Colonic mucosa (tissue), 4 donors: ENCODE data around the gene KLHL40. TPM values are rescaled to one million over a fixed set of nuclear protein-coding genes. Genes with fewer than 3 reads are reported as not detected.

Source experiments
- DNase-seq: peaks from one replicate; pipeline ENCODE4 v3.0.0-alpha.2; 2020
- H3K27ac ChIP-seq: fragments of 200-600 bp; one replicate; pipeline ENCODE4 v1.8.0; 2021
- H3K27me3 ChIP-seq: fragments of 200-600 bp; one replicate; pipeline ENCODE4 v1.8.0; 2021
- H3K36me3 ChIP-seq: fragments of 200-600 bp; one replicate; pipeline ENCODE4 v1.8.0; 2021
- H3K4me1 ChIP-seq: fragments of 200-600 bp; one replicate; pipeline ENCODE4 v1.8.0; 2021; ENCODE audit warnings: mild to moderate bottlenecking
- H3K4me3 ChIP-seq: fragments of 200-600 bp; one replicate; pipeline ENCODE4 v1.8.0; 2021
- H3K9ac ChIP-seq, 2 donors: one replicate each; pipeline ENCODE4 v1.7.0; 2013; ENCODE audit warnings: control low read depth in 2 of 2, low read depth in 2 of 2, low read length in 2 of 2
- H3K9me3 ChIP-seq: fragments of 200-600 bp; one replicate; pipeline ENCODE4 v1.8.0; 2021
- CTCF ChIP-seq: fragments of 200-600 bp; IDR thresholded peaks from one replicate; pipeline ENCODE4 v1.8.0; 2022; ENCODE audit warnings: antibody characterized with exemption, mild to moderate bottlenecking
- intact Hi-C: fragments of 100-400 bp; cut with DNase I; formaldehyde crosslinking; loops from one replicate; pipeline ENCODE4 v1.14.1; 2022
- total RNA-seq, 2 donors: library from RNA; stranded (reverse); fragmentation: NEBNext Ultra II Directional in 1 of 2; extraction: Animal tissue kit (Norgen Biotek cat#: 25700) in 1 of 2; gene quantifications; one replicate each; pipeline ENCODE4 v1.2.1, GENCODE V29; 2021
- donor health status: healthy.
- donor health status: DM: no; HTN: no; CAD: no.
- donor health status: DM: no; HTN: no; CAD: no.

The KLHL40 gene
- total RNA-seq, 2 donors from 2014 or later = not detected

DNA sequence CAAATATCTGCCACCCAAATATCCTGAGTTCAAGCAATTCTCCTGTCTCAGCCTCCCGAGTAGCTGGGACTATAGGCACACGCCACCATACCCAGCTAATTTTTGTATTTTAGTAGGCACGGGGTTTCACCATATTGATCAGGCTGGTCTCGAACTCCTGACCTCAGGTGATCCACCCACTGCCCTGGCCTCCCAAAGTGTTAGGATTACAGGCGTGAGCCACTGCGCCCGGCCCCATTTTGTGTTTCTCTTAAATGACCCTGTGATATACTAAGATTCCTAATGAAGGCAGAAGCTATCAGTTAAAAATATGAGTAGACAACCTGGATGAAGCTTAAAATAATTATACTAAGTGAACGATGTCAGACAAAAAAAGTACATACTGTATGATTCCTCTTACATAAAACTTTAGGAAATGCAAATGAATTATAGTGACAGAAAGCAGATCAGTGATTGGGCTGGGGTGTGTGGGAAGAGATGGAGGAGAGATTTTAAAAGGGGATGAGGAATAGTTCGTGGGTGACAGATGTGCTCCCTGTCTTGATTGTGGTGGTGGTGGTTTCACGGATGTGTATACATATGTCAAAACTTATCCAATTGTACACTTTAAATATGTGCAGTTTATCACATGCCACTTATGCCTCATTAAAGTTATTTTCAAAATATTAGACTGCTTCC lies 3.8 kb upstream of the KLHL40 start:
- no peak for DNase-seq
- intact Hi-C loops = no loop called here

DNA sequence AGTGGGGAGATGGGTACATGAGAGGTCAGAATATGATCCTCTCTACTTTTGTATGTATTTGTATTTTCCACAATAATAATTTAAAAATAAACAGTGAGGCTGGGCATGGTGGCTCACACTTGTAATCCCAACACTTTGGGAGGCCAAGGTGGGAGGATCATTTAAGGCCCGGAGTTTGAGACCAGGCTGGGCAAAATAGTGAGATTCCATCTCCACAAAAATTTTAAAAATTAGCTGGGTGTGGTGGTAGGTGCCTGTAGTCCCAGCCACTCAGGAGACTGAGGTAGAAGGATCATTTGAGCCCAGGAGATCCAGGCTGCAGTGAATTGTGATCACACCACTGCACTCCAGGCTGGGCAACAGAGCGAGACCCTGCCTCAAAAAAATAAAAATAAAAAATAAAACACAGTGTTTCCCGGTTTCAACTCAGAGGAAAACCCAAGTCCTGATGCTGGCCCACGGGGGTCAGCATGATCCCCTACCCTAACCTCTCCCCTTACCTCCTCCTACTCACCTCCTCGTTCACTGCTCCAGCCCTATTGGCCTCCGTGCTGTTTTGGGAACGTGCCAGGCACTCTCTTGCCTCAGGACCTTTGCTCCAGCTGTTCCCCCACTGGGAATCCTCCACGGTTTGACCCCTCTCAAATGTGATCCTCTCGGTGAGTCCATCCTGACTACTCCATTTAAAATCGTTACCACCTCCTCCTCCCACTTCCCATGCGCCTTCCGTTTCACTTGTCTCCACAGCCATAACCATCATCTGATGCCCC lies 2.9 kb upstream of the KLHL40 start:
- intact Hi-C loops = no loop called here
- H3K9ac ChIP-seq = no peak overlapping the region
- H3K4me3 ChIP-seq = no peak overlapping the region
- no peaks in the 10 kb centered on the region for H3K27me3 ChIP-seq
- no peaks in the 10 kb centered on the region for H3K9me3 ChIP-seq
- TF ChIP-seq CTCF = no peak
- no peak overlapping the region for H3K27ac ChIP-seq
- H3K4me1 ChIP-seq = no peaks in the 10 kb centered on the region
- no peaks in the 10 kb centered on the region for H3K36me3 ChIP-seq
- no peak for DNase-seq

More for the DNA sequence above, 3.8 kb upstream of the KLHL40 start:
- Histone ChIP-seq H3K9me3 (no peaks in the 10 kb centered on the region), H3K9ac (no peak overlapping the region), H3K4me1 (no peaks in the 10 kb centered on the region), H3K4me3 (no peak overlapping the region), H3K27ac (no peak overlapping the region), H3K36me3 (no peaks in the 10 kb centered on the region), H3K27me3 (no peaks in the 10 kb centered on the region)
- no peak for TF ChIP-seq CTCF

DNA sequence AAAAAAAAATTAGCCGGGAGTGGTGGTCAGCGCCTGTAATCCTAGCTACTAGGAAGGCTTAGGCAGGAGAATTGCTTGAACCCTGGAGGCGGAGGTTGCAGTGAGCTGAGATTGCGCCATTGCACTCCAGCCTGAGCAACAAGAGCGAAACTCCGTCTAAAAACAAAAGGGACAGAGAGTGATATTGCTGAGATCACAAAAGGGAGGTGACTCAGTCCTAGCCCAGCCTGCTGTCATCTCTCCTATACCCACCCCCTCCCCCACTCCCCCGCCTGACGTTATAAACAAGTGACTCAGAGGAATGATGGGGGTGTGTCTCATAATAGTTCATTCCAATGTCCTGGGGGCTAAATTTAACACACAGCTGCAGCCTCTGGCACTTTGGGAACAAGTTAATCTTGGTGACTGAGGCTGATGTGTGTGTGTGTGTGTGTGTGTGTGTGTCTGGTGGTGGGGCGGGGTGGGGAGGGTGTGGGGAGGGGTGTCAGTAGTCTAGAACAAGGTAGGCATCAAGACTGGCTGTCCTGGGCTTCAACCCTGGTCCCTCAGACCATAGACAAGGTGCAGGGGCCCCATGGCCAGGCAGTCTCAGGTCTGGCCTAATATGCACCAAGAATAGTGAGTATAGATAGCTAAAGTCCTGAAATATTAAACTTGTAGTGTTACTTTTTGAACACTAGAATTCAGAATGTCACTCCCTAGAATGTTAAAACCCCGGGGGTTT lies 1.3 kb upstream of the KLHL40 start:
- Histone ChIP-seq H3K9ac (no peak overlapping the region), H3K4me3 (no peak overlapping the region), H3K36me3 (no peaks in the 10 kb centered on the region), H3K4me1 (no peaks in the 10 kb centered on the region), H3K27ac (no peak overlapping the region), H3K9me3 (no peaks in the 10 kb centered on the region), H3K27me3 (no peaks in the 10 kb centered on the region)
- no peak for TF ChIP-seq CTCF
- intact Hi-C loops = no loop called here
- peak; percentile 65 for DNase-seq

DNA sequence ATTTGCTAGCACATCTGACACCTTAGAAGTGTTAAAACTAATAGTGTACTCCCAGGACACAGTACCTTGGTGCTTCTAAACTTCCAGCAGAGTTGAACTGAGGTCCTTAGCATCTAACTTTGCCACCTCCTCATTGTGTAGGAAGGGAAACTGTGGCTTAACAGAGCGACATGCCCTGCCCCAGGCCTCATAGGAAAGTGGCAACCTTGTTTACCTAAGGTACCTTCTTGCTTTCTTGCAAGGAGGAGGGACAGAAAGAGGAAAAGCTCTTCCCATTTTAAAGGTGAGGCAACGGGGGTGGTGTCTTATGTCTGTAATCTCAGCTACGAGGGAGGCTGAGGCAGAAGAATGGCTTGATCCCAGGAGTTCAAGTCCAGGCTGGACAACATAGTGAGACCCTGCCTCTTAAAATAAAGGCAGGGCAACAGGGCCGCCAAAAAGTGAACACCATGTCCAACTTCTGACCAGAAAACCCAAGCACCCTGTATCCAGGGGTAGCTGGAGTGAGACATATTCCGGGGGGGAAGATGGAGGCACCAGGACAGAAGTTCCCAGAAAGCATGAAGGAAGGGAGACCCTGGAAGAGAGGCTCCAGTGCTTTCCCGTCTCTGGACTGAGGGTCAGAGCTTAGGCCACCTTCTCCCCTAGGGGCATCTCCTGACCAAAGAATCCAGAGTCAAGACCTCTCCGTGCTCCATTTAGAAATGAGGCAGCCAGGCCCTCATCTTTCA lies 540 bp upstream of the KLHL40 start:
- H3K27ac ChIP-seq = no peak overlapping the region
- no peaks in the 10 kb centered on the region for H3K9me3 ChIP-seq
- DNase-seq = no peak
- H3K4me3 ChIP-seq = no peak overlapping the region
- intact Hi-C loops = no loop called here
- no peaks in the 10 kb centered on the region for H3K4me1 ChIP-seq
- TF ChIP-seq CTCF = no peak
- H3K27me3 ChIP-seq = no peaks in the 10 kb centered on the region
- no peak overlapping the region for H3K9ac ChIP-seq
- H3K36me3 ChIP-seq = no peaks in the 10 kb centered on the region
